H9 (cell line): ENCODE measurements around the gene CLDN8. TPM values are rescaled to one million over a fixed set of nuclear protein-coding genes. Genes with fewer than 3 reads are reported as not detected.

Source experiments
- DNase-seq: peaks from one replicate; pipeline ENCODE4 v3.0.0-alpha.2; 2017
- H2AFZ ChIP-seq: one replicate; pipeline ENCODE4 v1.6.1; 2013; ENCODE audit warnings: mild to moderate bottlenecking, low read length, control low read depth, moderate library complexity
- H2AK5ac ChIP-seq: 2 replicates; pipeline ENCODE4 v1.6.1; 2013; ENCODE audit warnings: low read length, control low read depth, mixed read lengths; ENCODE audit not compliant: insufficient read length
- H2BK120ac ChIP-seq: one replicate; pipeline ENCODE4 v1.6.1; 2013; ENCODE audit warnings: low read depth, mild to moderate bottlenecking, low read length, control low read depth, inconsistent platforms; ENCODE audit not compliant: poor library complexity, severe bottlenecking
- H2BK12ac ChIP-seq: 2 replicates; pipeline ENCODE4 v1.6.1; 2013; ENCODE audit warnings: low read length, control low read depth, mixed read lengths, low read depth; ENCODE audit not compliant: insufficient read length
- H2BK15ac ChIP-seq: 2 replicates; pipeline ENCODE4 v1.6.1; 2013; ENCODE audit warnings: low read depth, low read length, control low read depth
- H2BK20ac ChIP-seq: one replicate; pipeline ENCODE4 v1.6.1; 2013; ENCODE audit warnings: low read depth, mild to moderate bottlenecking, low read length, control low read depth, inconsistent platforms; ENCODE audit not compliant: poor library complexity, severe bottlenecking
- H2BK5ac ChIP-seq: 2 replicates; pipeline ENCODE4 v1.6.1; 2013; ENCODE audit warnings: low read length, control low read depth, mixed read lengths; ENCODE audit not compliant: insufficient read length
- H3K14ac ChIP-seq: 2 replicates; pipeline ENCODE4 v1.6.1; 2013; ENCODE audit warnings: low read length, control low read depth; ENCODE audit not compliant: insufficient read depth
- H3K18ac ChIP-seq: 2 replicates; pipeline ENCODE4 v1.6.1; 2013; ENCODE audit warnings: low read depth, mild to moderate bottlenecking, mixed read lengths, low read length, control low read depth; ENCODE audit not compliant: insufficient read length
- H3K23ac ChIP-seq: 2 replicates; pipeline ENCODE4 v1.6.1; 2013; ENCODE audit warnings: low read length, control low read depth, mixed read lengths, low read depth; ENCODE audit not compliant: insufficient read length
- H3K23me2 ChIP-seq: 2 replicates; pipeline ENCODE4 v1.6.1; 2013; ENCODE audit warnings: low read depth, mild to moderate bottlenecking, mixed read lengths, low read length, control low read depth; ENCODE audit not compliant: insufficient read length, poor library complexity, severe bottlenecking
- H3K27ac ChIP-seq: 2 replicates; pipeline ENCODE4 v1.5.1; 2013; ENCODE audit warnings: low read length, control low read depth, mixed read lengths, low read depth; ENCODE audit not compliant: insufficient read length
- H3K27me3 ChIP-seq: 2 replicates; pipeline ENCODE4 v1.6.1; 2013; ENCODE audit warnings: low read length, control low read depth, inconsistent platforms; ENCODE audit not compliant: insufficient read depth
- H3K4ac ChIP-seq: 2 replicates; pipeline ENCODE4 v1.6.1; 2013; ENCODE audit warnings: low read depth, mild to moderate bottlenecking, control low read depth, inconsistent platforms, low read length, moderate library complexity
- H3K4me1 ChIP-seq: 2 replicates; pipeline ENCODE4 v1.6.1; 2013; ENCODE audit warnings: low read length, control low read depth, inconsistent platforms; ENCODE audit not compliant: insufficient read depth
- H3K4me2 ChIP-seq: 2 replicates; pipeline ENCODE4 v1.6.1; 2013; ENCODE audit warnings: low read length, control low read depth, mixed read lengths; ENCODE audit not compliant: insufficient read length, insufficient read depth
- H3K56ac ChIP-seq: 2 replicates; pipeline ENCODE4 v1.6.1; 2013; ENCODE audit warnings: low read depth, mild to moderate bottlenecking, mixed read lengths, low read length, control low read depth; ENCODE audit not compliant: insufficient read length
- H3K79me1 ChIP-seq: 2 replicates; pipeline ENCODE4 v1.6.1; 2013; ENCODE audit warnings: low read depth, mild to moderate bottlenecking, moderate library complexity, low read length, control low read depth, inconsistent platforms; ENCODE audit not compliant: insufficient read depth, poor library complexity, severe bottlenecking
- H3K79me2 ChIP-seq: 2 replicates; pipeline ENCODE4 v1.6.1; 2013; ENCODE audit warnings: low read length, control low read depth, inconsistent platforms; ENCODE audit not compliant: insufficient read depth
- H3K9ac ChIP-seq: 2 replicates; pipeline ENCODE4 v1.6.1; 2013; ENCODE audit warnings: low read length, control low read depth, mixed read lengths; ENCODE audit not compliant: insufficient read length; ENCODE audit errors: extremely low read depth
- H3K9me3 ChIP-seq: one replicate; pipeline ENCODE4 v1.6.1; 2013; ENCODE audit warnings: low read depth, low read length, inconsistent platforms; ENCODE audit not compliant: control insufficient read depth
- H3T11ph ChIP-seq: one replicate; pipeline ENCODE4 v1.6.1; 2013; ENCODE audit warnings: mild to moderate bottlenecking, low read length, control low read depth, inconsistent platforms
- H4K20me1 ChIP-seq: one replicate; pipeline ENCODE4 v1.6.1; 2013; ENCODE audit not compliant: control insufficient read depth, insufficient read length, insufficient read depth
- H4K5ac ChIP-seq: 2 replicates; pipeline ENCODE4 v1.6.1; 2013; ENCODE audit warnings: low read depth, mild to moderate bottlenecking, mixed read lengths, low read length, control low read depth; ENCODE audit not compliant: insufficient read length
- H4K8ac ChIP-seq: replicated peaks from 2 replicates; pipeline ENCODE4 v1.6.1; 2013; ENCODE audit warnings: low read length, control low read depth, mixed read lengths, low read depth; ENCODE audit not compliant: insufficient read length
- H4K91ac ChIP-seq: 2 replicates; pipeline ENCODE4 v1.6.1; 2013; ENCODE audit warnings: low read depth, mild to moderate bottlenecking, moderate library complexity, mixed read lengths, low read length, control low read depth; ENCODE audit not compliant: insufficient read length
- H3K27ac Mint-ChIP-seq, 3 experiments: 2 replicates in 2 of 3; 3 replicates in 1 of 3; pipeline ENCODE4 v1.8.0; 2020 to 2021; ENCODE audit warnings: mixed read lengths in 3 of 3, mild to moderate bottlenecking in 1 of 3, moderate library complexity in 1 of 3
- H3K27me3 Mint-ChIP-seq: 2 replicates; pipeline ENCODE4 v1.8.0; 2021; ENCODE audit warnings: low read depth, mild to moderate bottlenecking, moderate library complexity, mixed read lengths
- H3K36me3 Mint-ChIP-seq, 3 experiments: 2 replicates in 2 of 3; 3 replicates in 1 of 3; pipeline ENCODE4 v1.8.0; 2020 to 2021; ENCODE audit warnings: low read depth in 3 of 3, mixed read lengths in 3 of 3; ENCODE audit not compliant: insufficient read depth in 1 of 3
- H3K4me1 Mint-ChIP-seq, 2 experiments: 2 replicates each; pipeline ENCODE4 v1.8.0; 2020; ENCODE audit warnings: mixed read lengths in 2 of 2
- H3K4me3 Mint-ChIP-seq, 2 experiments: 2 replicates in 1 of 2; 3 replicates in 1 of 2; pipeline ENCODE4 v1.8.0; 2020 to 2021; ENCODE audit warnings: mild to moderate bottlenecking in 2 of 2, mixed read lengths in 2 of 2, moderate library complexity in 1 of 2
- H3K9me3 Mint-ChIP-seq, 2 experiments: 2 replicates in 1 of 2; 3 replicates in 1 of 2; pipeline ENCODE4 v1.8.0; 2020; ENCODE audit warnings: mild to moderate bottlenecking in 2 of 2, mixed read lengths in 2 of 2, moderate library complexity in 1 of 2
- WGBS: extraction: QIAGEN DNeasy Blood & Tissue Kit; methylation state at CpG from one replicate; pipeline ENCODE4 v1.1.7; 2013; ENCODE audit warnings: missing lambda C conversion rate, low lambda C conversion rate, mixed read lengths; ENCODE audit not compliant: insufficient read length; ENCODE audit errors: extremely low coverage; 5-methylcytosine and 5-hydroxymethylcytosine counted together
- total RNA-seq: library from RNA; stranded (reverse); gene quantifications from 2 replicates; pipeline ENCODE4 v1.2.1, GENCODE V29; 2021
- TF ChIP-seq, protein P1 (sequence below): fragments of 200-600 bp; sonication (generic); conservative IDR thresholded peaks from 3 replicates; pipeline ENCODE4 v1.8.0; 2021; ENCODE audit warnings: antibody characterized with exemption, mild to moderate bottlenecking

The CLDN8 gene
- total RNA-seq, 1 experiment from 2014 or later: not detected

DNA sequence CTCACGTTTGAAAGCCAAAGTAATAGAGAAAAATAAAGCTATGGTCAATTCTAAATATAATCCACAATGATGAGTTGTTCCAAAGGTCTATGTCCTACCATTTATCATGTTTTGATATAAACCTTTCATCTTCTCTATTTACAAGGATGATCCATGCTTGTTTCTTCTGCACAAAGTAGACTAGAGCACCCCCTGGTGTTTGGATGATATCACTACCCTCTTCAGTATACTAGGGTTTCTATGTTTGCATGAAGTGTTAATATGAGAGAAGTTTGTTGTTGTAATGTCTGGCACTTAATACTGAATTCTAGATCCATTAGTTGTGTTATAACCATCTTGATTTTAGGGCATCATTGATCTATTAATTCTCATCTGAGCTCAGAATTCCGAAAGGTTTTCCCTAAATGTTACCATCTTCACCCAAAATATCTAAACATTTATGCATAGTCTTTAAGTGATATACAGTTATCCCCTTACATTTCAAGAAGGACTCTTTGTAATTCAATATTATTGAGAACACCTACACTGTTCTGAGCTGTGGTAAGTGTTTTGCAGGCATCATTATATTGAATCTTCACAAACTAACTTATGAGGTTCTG is 21.1 kb downstream of the CLDN8 start:
- H3K79me1 ChIP-seq: no peaks in the 10 kb centered on the region
- Mint-ChIP-seq H3K4me3 (no peak overlapping the region), H3K36me3 (no peaks in the 10 kb centered on the region), H3K4me1 (no peaks in the 10 kb centered on the region), H3K27me3 (peaks cover 2% of the 10 kb centered on the region), H3K27ac (no peak overlapping the region), H3K9me3 (no peaks in the 10 kb centered on the region)
- H3K9ac ChIP-seq: no peak overlapping the region
- no peak overlapping the region for H3K23ac ChIP-seq
- H3K4me2 ChIP-seq: no peak overlapping the region
- H3T11ph ChIP-seq: no peak overlapping the region
- no peaks in the 10 kb centered on the region for H3K79me2 ChIP-seq
- H3K9me3 ChIP-seq: no peaks in the 10 kb centered on the region
- H2BK120ac ChIP-seq: no peak overlapping the region
- no peak overlapping the region for H2BK12ac ChIP-seq
- H2BK20ac ChIP-seq: no peak overlapping the region
- H2BK15ac ChIP-seq: no peak overlapping the region
- H3K14ac ChIP-seq: no peak overlapping the region
- no peak overlapping the region for H2AK5ac ChIP-seq
- H3K4me1 ChIP-seq: no peaks in the 10 kb centered on the region
- H4K20me1 ChIP-seq: no peaks in the 10 kb centered on the region
- TF ChIP-seq, protein P1, sequence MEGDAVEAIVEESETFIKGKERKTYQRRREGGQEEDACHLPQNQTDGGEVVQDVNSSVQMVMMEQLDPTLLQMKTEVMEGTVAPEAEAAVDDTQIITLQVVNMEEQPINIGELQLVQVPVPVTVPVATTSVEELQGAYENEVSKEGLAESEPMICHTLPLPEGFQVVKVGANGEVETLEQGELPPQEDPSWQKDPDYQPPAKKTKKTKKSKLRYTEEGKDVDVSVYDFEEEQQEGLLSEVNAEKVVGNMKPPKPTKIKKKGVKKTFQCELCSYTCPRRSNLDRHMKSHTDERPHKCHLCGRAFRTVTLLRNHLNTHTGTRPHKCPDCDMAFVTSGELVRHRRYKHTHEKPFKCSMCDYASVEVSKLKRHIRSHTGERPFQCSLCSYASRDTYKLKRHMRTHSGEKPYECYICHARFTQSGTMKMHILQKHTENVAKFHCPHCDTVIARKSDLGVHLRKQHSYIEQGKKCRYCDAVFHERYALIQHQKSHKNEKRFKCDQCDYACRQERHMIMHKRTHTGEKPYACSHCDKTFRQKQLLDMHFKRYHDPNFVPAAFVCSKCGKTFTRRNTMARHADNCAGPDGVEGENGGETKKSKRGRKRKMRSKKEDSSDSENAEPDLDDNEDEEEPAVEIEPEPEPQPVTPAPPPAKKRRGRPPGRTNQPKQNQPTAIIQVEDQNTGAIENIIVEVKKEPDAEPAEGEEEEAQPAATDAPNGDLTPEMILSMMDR: peak; percentile 86
- H3K23me2 ChIP-seq: no peaks in the 10 kb centered on the region
- no peak for DNase-seq
- H3K27ac ChIP-seq: no peak overlapping the region
- no peak overlapping the region for H3K56ac ChIP-seq
- H2BK5ac ChIP-seq: no peak overlapping the region
- no peak overlapping the region for H4K91ac ChIP-seq
- no peak overlapping the region for H4K8ac ChIP-seq
- no CpG with 5 or more reads among the region's 2 CpGs for WGBS
- H4K5ac ChIP-seq: no peak overlapping the region
- no peaks in the 10 kb centered on the region for H3K27me3 ChIP-seq
- no peak overlapping the region for H3K18ac ChIP-seq
- H2AFZ ChIP-seq: no peak overlapping the region
- no peak overlapping the region for H3K4ac ChIP-seq
